Esophagus squamous epithelium (tissue), 4 donors: ENCODE measurements around the gene PRKCA.

Experiments used
- CTCF ChIP-seq, 6 experiments: fragments of 450-650 bp in 4 of 6; fragments of 200-600 bp in 2 of 6; sonication (generic) in 2 of 6; IDR thresholded peaks; one replicate each; pipeline ENCODE4 v1.5.1; 2016 to 2019; ENCODE audit warnings: antibody characterized with exemption in 6 of 6, mild to moderate bottlenecking in 4 of 6, moderate library complexity in 4 of 6
- POLR2A ChIP-seq, 4 donors: fragments of 450-650 bp; IDR thresholded peaks; one replicate each; pipeline ENCODE4 v1.6.1; 2017; ENCODE audit warnings: antibody characterized with exemption in 4 of 4, mild to moderate bottlenecking in 4 of 4, moderate library complexity in 3 of 4

- TF ChIP-seq POLR2A (IDR thresholded peaks at IDR 0.05) (no peak), CTCF (IDR thresholded peaks at IDR 0.05) (no peak)
Measured at GRCh38 chr17:66491213-66491612, 188.8 kb downstream of the PRKCA start.
